ENCODE data around the gene PCDH1.
"Not testable (repeated sequence)": the region's sequence is repeated elsewhere in the genome, so short reads cannot be mapped to it uniquely, and the experiment has no call there.

PCDH1 gene

DNA sequence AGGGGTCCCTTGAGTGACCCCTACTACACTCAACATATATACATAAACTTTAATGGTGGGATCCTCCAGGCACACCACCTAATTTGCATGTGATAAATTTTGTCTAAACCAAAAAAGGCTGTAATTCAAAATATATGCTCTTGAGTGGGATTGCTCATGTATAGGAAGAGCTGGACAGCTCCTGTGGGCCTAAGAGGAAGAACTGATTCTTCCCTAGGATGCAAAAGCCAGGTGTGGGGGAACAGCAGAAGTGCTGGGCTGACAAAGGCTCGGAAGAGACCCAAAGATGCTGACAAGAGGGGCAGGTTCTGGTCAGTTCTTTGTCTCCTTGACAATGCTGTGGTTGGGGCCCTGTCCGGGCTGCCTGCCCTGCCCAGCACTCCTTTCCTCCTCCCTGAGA, 43.9 kb downstream of the PCDH1 start:
- DNase-seq (ENCODE audit: low read depth) = no peak

DNA sequence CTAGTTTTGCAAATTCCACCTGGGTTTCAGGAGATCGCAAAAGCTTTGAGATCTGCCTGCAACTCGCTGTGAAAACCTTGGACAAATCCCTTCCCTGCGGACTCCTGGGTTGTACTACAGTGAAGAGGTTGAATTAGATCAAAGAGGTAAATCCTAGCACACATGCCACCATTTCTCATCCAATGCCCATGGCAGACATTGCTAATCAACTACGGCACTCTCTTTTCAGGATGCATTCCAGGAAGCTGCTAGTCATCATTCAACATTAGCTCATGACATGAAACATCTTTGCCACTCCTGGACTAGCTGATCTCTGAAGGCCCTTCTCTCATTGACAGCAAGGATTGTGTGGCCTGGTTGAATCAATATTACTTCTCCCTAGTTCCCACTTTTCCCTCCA, 46.1 kb downstream of the PCDH1 start:
- no peak for DNase-seq (ENCODE audit: low read depth)

- DNase-seq (ENCODE audit: low read depth) = no peak
These were observed 50.0 kb downstream of the PCDH1 start for GRCh38 chr5:141828162-141828561.

DNA sequence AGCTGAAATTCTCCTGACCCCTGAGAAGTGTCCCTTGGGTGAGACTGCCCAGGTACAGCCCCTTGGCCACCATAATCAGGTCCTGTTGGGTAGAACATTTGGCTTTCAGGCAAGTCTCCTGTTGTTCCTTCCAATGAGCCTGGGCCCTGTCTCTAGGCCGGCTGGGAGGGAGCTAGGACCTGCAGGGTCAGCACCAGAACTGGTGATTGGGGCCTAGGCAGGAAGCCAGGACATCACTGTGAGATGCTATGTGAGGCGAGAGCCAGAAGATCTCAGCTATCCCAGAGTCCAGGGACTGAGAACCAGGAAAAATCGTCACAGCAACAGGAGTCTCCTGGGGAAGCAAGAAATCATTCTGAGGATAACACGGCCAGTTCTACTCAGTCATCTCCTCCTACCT, 51.5 kb downstream of the PCDH1 start:
- DNase-seq (ENCODE audit: low read depth) = no peak

GRCh38 chr5:141825791-141826560, 52.2 kb downstream of the PCDH1 start:
- no peak for DNase-seq (ENCODE audit: low read depth)

GRCh38 chr5:141825241-141825671, 53.0 kb downstream of the PCDH1 start:
- no peak for DNase-seq (ENCODE audit: low read depth)

DNA sequence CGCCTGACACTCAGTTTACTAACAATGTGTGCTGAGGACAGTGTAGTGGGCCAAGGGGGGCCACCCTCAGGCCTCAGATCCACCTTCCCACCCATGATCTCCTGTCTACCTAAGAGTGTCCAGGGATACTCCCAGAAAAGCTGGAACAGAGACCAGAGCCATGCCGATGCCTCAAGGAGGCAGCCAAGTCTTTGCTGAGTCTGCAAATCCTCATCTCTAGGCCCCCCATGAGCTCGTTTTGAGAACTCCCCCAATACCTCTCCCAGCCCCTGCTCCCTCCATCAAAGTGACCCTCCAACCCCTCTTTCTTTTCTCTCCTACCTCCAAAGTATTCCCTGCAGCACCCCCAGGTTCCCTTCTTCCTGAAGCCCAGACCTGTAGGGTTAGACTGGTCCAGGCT, 53.5 kb downstream of the PCDH1 start:
- DNase-seq (ENCODE audit: low read depth) = no peak

GRCh38 chr5:141823056-141823455, 55.2 kb downstream of the PCDH1 start:
- no peak for DNase-seq (ENCODE audit: low read depth)

DNA sequence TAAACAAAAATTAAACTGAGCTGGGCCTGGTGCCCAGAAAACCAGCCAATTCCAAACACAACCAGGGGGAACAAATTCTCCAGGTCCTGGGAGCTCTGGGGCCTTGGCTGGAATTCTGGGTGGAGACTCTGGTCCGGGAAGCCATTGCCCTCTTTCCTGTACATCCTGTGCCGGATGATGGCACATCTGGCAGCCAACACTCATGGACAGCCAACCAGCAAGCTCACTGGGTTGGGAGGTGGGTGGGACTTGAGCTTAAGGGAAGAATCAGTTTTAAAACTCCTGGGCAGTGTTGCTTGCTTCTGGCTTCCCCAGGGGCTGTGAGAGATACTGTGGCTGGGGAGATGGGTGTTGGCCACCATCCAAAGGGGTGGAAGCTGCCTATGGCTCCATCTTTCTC, 56.1 kb downstream of the PCDH1 start:
- no peak for DNase-seq (ENCODE audit: low read depth)

- no peak for DNase-seq (ENCODE audit: low read depth)
These were observed 56.7 kb downstream of the PCDH1 start for GRCh38 chr5:141821430-141821925.

GRCh38 chr5:141820686-141821085, 57.5 kb downstream of the PCDH1 start:
- DNase-seq (ENCODE audit: low read depth) = not testable (repeated sequence)

DNA sequence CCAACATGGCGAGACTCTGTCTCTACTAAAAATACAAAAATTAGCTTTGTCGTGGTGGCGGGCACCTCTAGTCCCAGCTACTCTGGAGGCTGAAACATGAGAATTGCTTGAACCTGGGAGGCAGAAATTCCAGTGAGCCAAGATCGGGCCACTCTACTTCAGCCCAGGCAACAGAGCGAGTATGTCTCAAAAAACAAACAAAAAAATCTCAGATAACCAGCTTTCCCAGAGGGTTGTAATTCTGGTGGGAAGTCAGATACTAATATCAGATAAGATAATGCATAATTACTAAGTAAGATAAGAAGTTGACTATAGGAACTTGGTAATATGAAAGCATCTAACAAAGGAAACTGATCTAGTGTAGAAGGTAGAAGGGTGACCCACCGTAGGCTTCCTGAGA, 60.6 kb downstream of the PCDH1 start:
- DNase-seq (ENCODE audit: low read depth) = no peak

GRCh38 chr5:141816598-141817399, 61.4 kb downstream of the PCDH1 start:
- no peak for DNase-seq (ENCODE audit: low read depth)

DNA sequence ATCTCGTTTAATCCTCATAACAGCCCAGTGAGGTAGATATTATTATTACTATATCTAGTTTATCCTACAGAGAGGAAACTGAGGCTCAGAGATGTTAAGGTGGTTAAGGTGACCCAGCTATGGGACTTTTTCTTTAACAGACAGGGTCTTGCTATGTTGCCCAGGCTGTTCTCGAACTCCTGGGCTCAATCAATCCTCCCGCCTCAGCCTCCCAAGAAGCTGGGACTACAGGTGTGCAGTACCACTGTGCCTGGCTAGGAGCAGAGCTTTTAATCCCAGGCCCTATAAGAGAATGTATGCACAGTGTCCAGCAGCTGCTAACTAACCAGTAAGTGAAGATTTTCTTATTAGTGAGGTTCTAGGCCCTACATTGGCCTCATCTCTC, 62.4 kb downstream of the PCDH1 start:
- no peak for DNase-seq (ENCODE audit: low read depth)

- DNase-seq (ENCODE audit: low read depth) = no peak
These were observed 63.0 kb downstream of the PCDH1 start for GRCh38 chr5:141815051-141815795.

- DNase-seq (ENCODE audit: low read depth) = no peak
These were observed 63.9 kb downstream of the PCDH1 start for GRCh38 chr5:141814064-141814964.

DNA sequence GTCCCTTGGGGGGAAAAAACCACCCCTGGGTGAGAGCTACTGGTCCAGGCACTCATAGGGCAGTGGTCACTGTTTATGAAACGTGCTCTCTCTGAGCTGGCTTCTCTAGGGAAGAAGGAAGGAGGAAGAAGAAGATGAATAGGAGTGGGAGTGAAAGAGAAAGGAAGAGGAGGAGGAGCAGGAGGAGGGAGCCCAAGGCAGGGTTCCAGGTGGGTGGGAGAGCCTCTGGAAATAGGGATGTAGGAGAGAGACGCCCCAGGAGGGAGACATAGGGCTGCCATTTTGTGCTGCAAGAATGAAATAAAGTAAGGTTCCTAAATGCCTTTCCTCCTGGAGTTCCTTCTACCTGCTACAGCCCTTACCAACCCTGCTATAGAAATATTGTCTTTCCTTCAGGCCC, 65.7 kb downstream of the PCDH1 start:
- DNase-seq (ENCODE audit: low read depth) = no peak

- DNase-seq (ENCODE audit: low read depth) = no peak
These were observed 66.7 kb downstream of the PCDH1 start for GRCh38 chr5:141811287-141812155.

GRCh38 chr5:141810702-141811101, 67.5 kb downstream of the PCDH1 start:
- no peak for DNase-seq (ENCODE audit: low read depth)

GRCh38 chr5:141809380-141810096, 68.7 kb downstream of the PCDH1 start:
- DNase-seq (ENCODE audit: low read depth) = no peak
